CD4-positive, alpha-beta memory T cell (primary cell): ENCODE measurements around the gene PREX1. TPM values are rescaled to one million over a fixed set of nuclear protein-coding genes. Genes with fewer than 3 reads are reported as not detected.
"Not testable (repeated sequence)": the region's sequence is repeated elsewhere in the genome, so short reads cannot be mapped to it uniquely, and the experiment has no call there.

ENCODE experiments used
- CTCF ChIA-PET: fragments of 350-600 bp; sonication (Branson Sonifier 250); formaldehyde crosslinking; loops from one replicate; lab custom pipeline; 2021; ENCODE audit warnings: inconsistent platforms; ENCODE audit not compliant: partially characterized antibody; lab: Charles Lee
- POLR2A ChIA-PET: fragments of 350-600 bp; sonication (Branson Sonifier 250); formaldehyde crosslinking; loops from one replicate; lab custom pipeline; 2021; ENCODE audit not compliant: partially characterized antibody; lab: Charles Lee
- DNase-seq, 5 donors: peaks; one replicate each; pipeline versions ENCODE4 v3.0.0 to v3.0.0-alpha.2; 2020 to 2022; ENCODE audit warnings: mixed read lengths in 1 of 5
- H3K27ac ChIP-seq: one replicate; pipeline ENCODE4 v1.7.0; 2013; ENCODE audit warnings: low read depth, low read length
- H3K27me3 ChIP-seq: 2 replicates; pipeline ENCODE4 v1.7.0; 2013; ENCODE audit warnings: mild to moderate bottlenecking, low read length, moderate library complexity; ENCODE audit not compliant: insufficient read depth
- H3K36me3 ChIP-seq: 2 replicates; pipeline ENCODE4 v1.7.0; 2013; ENCODE audit warnings: mild to moderate bottlenecking, low read length, moderate library complexity; ENCODE audit not compliant: insufficient read depth
- H3K4me1 ChIP-seq: 2 replicates; pipeline ENCODE4 v1.7.0; 2013; ENCODE audit warnings: mild to moderate bottlenecking, low read length, moderate library complexity; ENCODE audit not compliant: insufficient read depth
- H3K4me3 ChIP-seq, 2 donors: one replicate each; pipeline ENCODE4 v1.7.0; 2013; ENCODE audit warnings: low read length in 2 of 2, mild to moderate bottlenecking in 1 of 2
- H3K9me3 ChIP-seq, 2 donors: one replicate each; pipeline ENCODE4 v1.7.0; 2013; ENCODE audit warnings: low read length in 2 of 2, control low read depth in 1 of 2; ENCODE audit not compliant: control insufficient read depth in 1 of 2
- H3K27ac Mint-ChIP-seq, 7 donors: one replicate each; pipeline ENCODE4 v1.8.0; 2020 to 2021; ENCODE audit warnings: mixed read lengths in 7 of 7, mild to moderate bottlenecking in 6 of 7, inconsistent platforms in 3 of 7, moderate library complexity in 3 of 7
- H3K27me3 Mint-ChIP-seq, 2 donors: one replicate each; pipeline ENCODE4 v1.8.0; 2020 to 2021; ENCODE audit warnings: mixed read lengths in 2 of 2
- H3K36me3 Mint-ChIP-seq, 2 donors: one replicate each; pipeline ENCODE4 v1.8.0; 2020 to 2021; ENCODE audit warnings: mixed read lengths in 2 of 2, inconsistent platforms in 1 of 2, mild to moderate bottlenecking in 1 of 2
- H3K4me1 Mint-ChIP-seq, 4 donors: one replicate each; pipeline ENCODE4 v1.8.0; 2020 to 2021; ENCODE audit warnings: mixed read lengths in 4 of 4, mild to moderate bottlenecking in 1 of 4
- H3K4me3 Mint-ChIP-seq, 8 donors: one replicate each; pipeline ENCODE4 v1.8.0; 2020 to 2021; ENCODE audit warnings: mixed read lengths in 8 of 8, mild to moderate bottlenecking in 7 of 8, moderate library complexity in 6 of 8, inconsistent platforms in 3 of 8
- H3K9me3 Mint-ChIP-seq, 8 donors: one replicate each; pipeline ENCODE4 v1.8.0; 2020 to 2021; ENCODE audit warnings: mixed read lengths in 8 of 8, mild to moderate bottlenecking in 5 of 8, inconsistent platforms in 3 of 8, moderate library complexity in 1 of 8
- intact Hi-C: fragments of 100-400 bp; cut with micrococcal nuclease; formaldehyde crosslinking; loops from one replicate; pipeline ENCODE4 v1.15.1; 2023
- polyA plus RNA-seq, 2 donors: library from polyadenylated mRNA; unstranded; fragments of 300-500 nt; fragmentation: Illumina TruSeq; gene quantifications; one replicate each; pipeline ENCODE4 v1.2.3, GENCODE V29; 2021
- total RNA-seq, 2 experiments: library from RNA; stranded (reverse); gene quantifications; one replicate each; pipeline ENCODE4 v1.2.3, GENCODE V29; 2021

Gene PREX1
- total and polyA plus RNA-seq, 4 experiments from 2014 or later, result 10.6 to 165 (median 122) TPM

DNA sequence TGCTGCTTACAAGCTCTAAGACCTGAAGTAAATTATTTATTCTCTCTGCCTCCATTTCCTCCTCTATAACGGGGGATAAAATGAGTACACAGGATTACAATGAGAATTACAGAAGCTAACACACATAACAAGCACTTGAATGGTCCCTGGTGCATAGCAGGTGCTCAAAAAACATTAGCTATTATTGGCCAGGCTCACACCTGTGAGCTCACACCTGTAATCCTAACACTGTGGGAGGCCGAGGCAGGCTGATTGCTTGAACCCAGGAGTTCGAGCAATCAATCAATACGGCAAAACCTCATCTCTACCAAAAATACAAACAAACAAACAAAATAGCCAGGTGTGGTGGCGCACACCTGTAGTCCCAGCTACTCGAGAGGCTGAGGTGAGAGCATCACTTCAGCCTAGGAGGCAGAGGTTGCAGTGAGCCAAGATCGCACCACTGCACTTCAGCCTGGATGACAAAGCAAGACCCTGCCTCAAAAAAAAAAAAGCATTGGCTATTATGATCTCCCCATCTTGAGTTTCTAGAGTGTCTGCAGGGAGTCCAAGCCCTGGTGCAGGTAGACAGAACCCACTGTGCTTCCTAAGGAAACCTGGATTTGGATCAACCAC, 68.1 kb downstream of the PREX1 start:
- Histone ChIP-seq H3K4me3 (peak overlapping the region; percentile 19 to 54), H3K4me1 (peaks cover 85% of the 10 kb centered on the region), H3K27ac (peak overlapping the region; percentile 86), H3K9me3 (no peaks in the 10 kb centered on the region), H3K27me3 (no peaks in the 10 kb centered on the region), H3K36me3 (peaks cover 6% of the 10 kb centered on the region)
- H3K27me3 Mint-ChIP-seq, result no peaks in the 10 kb centered on the region
- no peak for DNase-seq
- peaks cover 0 to 6% (median 1%) of the 10 kb centered on the region in 8 donors for H3K9me3 Mint-ChIP-seq
- peak overlapping the region; percentile 70 to 89 (median 85) for H3K4me3 Mint-ChIP-seq
- H3K4me1 Mint-ChIP-seq, result peaks cover 64 to 97% (median 80%) of the 10 kb centered on the region in 4 donors
- ChIA-PET POLR2A (interaction anchor here (0.9 to 5.1 kb wide), 15 partner anchors 9 to 73 kb away, joined by 3 to 44 read pairs (median 4); partner anchors contain the start of gene PREX1), CTCF (interaction anchor here (1.1 to 1.8 kb wide), 4 partner anchors 9 to 102 kb away, joined by 4 read pairs; no protein-coding TSS in a partner anchor)
- intact Hi-C loops, result loop anchor here (1.0 to 5.0 kb wide), 5 partner anchors 10 to 69 kb away; no protein-coding TSS in a partner anchor
- H3K36me3 Mint-ChIP-seq, result peaks cover 29 to 31% of the 10 kb centered on the region in 2 donors
- peak overlapping the region; percentile 87 to 99 (median 98) for H3K27ac Mint-ChIP-seq

GRCh38 chr20:48758206-48758820, 69.5 kb downstream of the PREX1 start:
- POLR2A ChIA-PET, result interaction anchor here (0.7 to 1.0 kb wide), 2 partner anchors 30 to 65 kb away, joined by 3 read pairs; no protein-coding TSS in a partner anchor
- Mint-ChIP-seq H3K36me3 (peaks cover 35 to 38% of the 10 kb centered on the region in 2 donors), H3K27me3 (no peaks in the 10 kb centered on the region), H3K4me3 (peak overlapping the region in 7 of 8 donors; percentile 38 to 86 (median 75)), H3K9me3 (peaks cover 0 to 6% (median 1%) of the 10 kb centered on the region in 8 donors), H3K27ac (peak overlapping the region; percentile 83 to 98 (median 93)), H3K4me1 (peaks cover 65 to 100% (median 84%) of the 10 kb centered on the region in 4 donors)
- intact Hi-C loops, result no loop called here
- peaks cover 88% of the 10 kb centered on the region for H3K4me1 ChIP-seq
- CTCF ChIA-PET, result interaction anchor here (1.5 kb wide), 1 partner anchor 101 kb away, joined by 4 read pairs; no protein-coding TSS in a partner anchor
- peaks cover 6% of the 10 kb centered on the region for H3K36me3 ChIP-seq
- H3K9me3 ChIP-seq, result no peaks in the 10 kb centered on the region
- H3K27ac ChIP-seq, result peak overlapping the region; percentile 86
- DNase-seq, result peak in 4 of 5 donors; percentile 19 to 71 (median 34)
- H3K27me3 ChIP-seq, result no peaks in the 10 kb centered on the region
- no peak overlapping the region for H3K4me3 ChIP-seq

DNA sequence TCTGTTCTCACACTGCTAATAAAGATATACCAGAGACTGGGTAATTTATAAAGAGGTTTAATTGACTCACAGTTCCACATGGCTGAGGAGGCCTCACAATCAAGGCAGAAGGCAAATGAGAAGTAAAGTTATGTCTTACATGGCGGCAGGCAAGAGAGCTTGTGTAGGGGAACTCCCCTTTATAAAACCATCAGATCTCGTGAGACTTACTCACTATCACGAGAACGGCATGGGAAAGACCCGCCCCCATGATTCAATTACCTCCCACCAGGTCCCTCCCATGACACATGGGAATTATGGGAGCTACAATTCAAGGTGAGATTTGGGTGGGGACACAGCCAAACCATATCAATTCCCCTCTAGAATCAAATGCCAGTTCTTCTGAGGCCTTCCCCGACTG, 71.0 kb downstream of the PREX1 start:
- POLR2A ChIA-PET, result interaction anchor here (1.5 to 1.6 kb wide), 2 partner anchors 65 to 70 kb away, joined by 3 read pairs; no protein-coding TSS in a partner anchor
- H3K27me3 Mint-ChIP-seq, H3K27ac ChIP-seq, H3K9me3 ChIP-seq, intact Hi-C loops, H3K4me3 ChIP-seq, CTCF ChIA-PET, H3K9me3 Mint-ChIP-seq, H3K27me3 ChIP-seq, H3K36me3 ChIP-seq: not testable (repeated sequence)
- Mint-ChIP-seq H3K4me1 (peaks cover 67 to 100% (median 87%) of the 10 kb centered on the region in 4 donors), H3K4me3 (peak overlapping the region in 3 of 8 donors; percentile 3 to 62 (median 22)), H3K36me3 (peaks cover 42 to 48% of the 10 kb centered on the region in 2 donors), H3K27ac (peak overlapping the region in 6 of 7 donors; percentile 43 to 98 (median 76))
- peaks cover 88% of the 10 kb centered on the region for H3K4me1 ChIP-seq
- DNase-seq, result peak in 1 of 5 donors; percentile 38

- H3K36me3 ChIP-seq, result peaks cover 11% of the 10 kb centered on the region
- H3K4me3 Mint-ChIP-seq, result no peak overlapping the region
- no peak for DNase-seq
- ChIA-PET CTCF (interaction anchor here (1.2 to 1.5 kb wide), 2 partner anchors 23 to 69 kb away, joined by 3 read pairs; no protein-coding TSS in a partner anchor), POLR2A (interaction anchor here (0.8 to 5.3 kb wide), 5 partner anchors 27 to 72 kb away, joined by 3 to 48 read pairs (median 6); partner anchors contain the start of gene PREX1)
- intact Hi-C loops, result no loop called here
- H3K27me3 ChIP-seq, result no peaks in the 10 kb centered on the region
- H3K36me3 Mint-ChIP-seq, result peaks cover 48% of the 10 kb centered on the region in 2 donors
- H3K27me3 Mint-ChIP-seq, result no peaks in the 10 kb centered on the region
- H3K4me3 ChIP-seq, result no peak overlapping the region
- H3K4me1 Mint-ChIP-seq, result peaks cover 65 to 100% (median 86%) of the 10 kb centered on the region in 4 donors
- peaks cover 88% of the 10 kb centered on the region for H3K4me1 ChIP-seq
- H3K27ac Mint-ChIP-seq, result peak overlapping the region in 3 of 7 donors; percentile 46 to 87 (median 66)
- H3K9me3 ChIP-seq, result no peaks in the 10 kb centered on the region
- peaks cover 0 to 6% (median 0%) of the 10 kb centered on the region in 8 donors for H3K9me3 Mint-ChIP-seq
- peak overlapping the region; percentile 6 for H3K27ac ChIP-seq
Measured at GRCh38 chr20:48754292-48754691, 73.5 kb downstream of the PREX1 start.

DNA sequence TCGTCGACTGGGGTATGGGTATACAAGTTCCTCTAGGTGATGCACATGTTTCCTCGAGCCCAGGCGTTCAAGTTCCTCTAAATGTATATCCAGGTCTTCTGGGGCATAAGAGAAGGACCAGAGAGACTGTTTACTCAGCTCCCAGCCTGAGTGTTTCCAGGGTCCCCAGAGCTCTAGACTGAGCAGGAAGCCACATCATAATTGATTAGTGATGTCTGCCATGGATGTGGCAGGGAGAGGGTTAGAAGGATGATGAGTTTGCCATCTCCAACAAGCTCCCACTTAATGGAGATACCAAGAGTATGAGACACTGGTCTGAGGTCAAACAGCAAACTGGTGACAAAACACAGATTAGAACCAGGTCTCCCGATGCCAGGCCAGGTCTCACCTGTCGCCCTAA, 74.8 kb downstream of the PREX1 start:
- CTCF ChIA-PET, result interaction anchor here (1.4 kb wide), 1 partner anchor 73 kb away, joined by 4 read pairs; no protein-coding TSS in a partner anchor
- H3K4me1 ChIP-seq, result peaks cover 88% of the 10 kb centered on the region
- Mint-ChIP-seq H3K36me3 (peaks cover 53 to 55% of the 10 kb centered on the region in 2 donors), H3K27ac (peak overlapping the region; percentile 77 to 95 (median 87)), H3K27me3 (no peaks in the 10 kb centered on the region), H3K4me3 (peak overlapping the region in 7 of 8 donors; percentile 32 to 83 (median 63)), H3K9me3 (peaks cover 0 to 6% (median 0%) of the 10 kb centered on the region in 8 donors), H3K4me1 (peaks cover 64 to 100% (median 86%) of the 10 kb centered on the region in 4 donors)
- H3K4me3 ChIP-seq, result no peak overlapping the region
- intact Hi-C loops, result no loop called here
- H3K36me3 ChIP-seq, result peaks cover 11% of the 10 kb centered on the region
- no peaks in the 10 kb centered on the region for H3K27me3 ChIP-seq
- POLR2A ChIA-PET, result interaction anchor here (0.6 to 5.3 kb wide), 7 partner anchors 7 to 74 kb away, joined by 3 to 48 read pairs (median 13); partner anchors contain the start of gene PREX1
- no peaks in the 10 kb centered on the region for H3K9me3 ChIP-seq
- DNase-seq, result no peak
- peak overlapping the region; percentile 55 for H3K27ac ChIP-seq

- Mint-ChIP-seq H3K9me3 (peaks cover 0 to 6% (median 0%) of the 10 kb centered on the region in 8 donors), H3K4me1 (peaks cover 57 to 94% (median 79%) of the 10 kb centered on the region in 4 donors), H3K36me3 (peaks cover 49 to 51% of the 10 kb centered on the region in 2 donors), H3K27ac (peak overlapping the region; percentile 84 to 95 (median 89)), H3K4me3 (peak overlapping the region; percentile 65 to 85 (median 75)), H3K27me3 (no peaks in the 10 kb centered on the region)
- intact Hi-C loops, result no loop called here
- Histone ChIP-seq H3K27me3 (no peaks in the 10 kb centered on the region), H3K27ac (peak overlapping the region; percentile 55), H3K36me3 (peaks cover 4% of the 10 kb centered on the region), H3K4me1 (peaks cover 82% of the 10 kb centered on the region), H3K9me3 (no peaks in the 10 kb centered on the region), H3K4me3 (no peak overlapping the region)
- DNase-seq, result no peak
- ChIA-PET POLR2A (interaction anchor here (0.6 to 5.3 kb wide), 15 partner anchors 8 to 121 kb away, joined by 3 to 48 read pairs (median 7); partner anchors contain the start of gene PREX1), CTCF (interaction anchor here (0.8 to 2.1 kb wide), 8 partner anchors 8 to 159 kb away, joined by 3 to 8 read pairs (median 4); partner anchors contain the start of gene PREX1)
Measured at GRCh38 chr20:48751871-48752270, 75.9 kb downstream of the PREX1 start.
